GM10266 (cell line): ENCODE data around the gene FXR1.

Experiments
- DNase-seq: peaks from one replicate; pipeline ENCODE4 v3.0.0; 2012; ENCODE audit errors: extremely low spot score
- CTCF ChIP-seq: IDR thresholded peaks from 2 replicates; pipeline ENCODE4 v1.5.1; 2012; ENCODE audit warnings: mild to moderate bottlenecking, low read depth; ENCODE audit not compliant: control insufficient read depth, insufficient read depth; ENCODE audit errors: missing control alignments

FXR1 gene

GRCh38 chr3:180922242-180922641 lies 9.8 kb downstream of the FXR1 start:
- no peak for DNase-seq
- TF ChIP-seq CTCF = no peak

GRCh38 chr3:180923561-180923960 lies 11.1 kb downstream of the FXR1 start:
- no peak for DNase-seq
- TF ChIP-seq CTCF = no peak

- no peak for DNase-seq
- no peak for TF ChIP-seq CTCF
Observed at GRCh38 chr3:180926526-180926925, 14.1 kb downstream of the FXR1 start.

GRCh38 chr3:180929376-180929775 lies 16.9 kb downstream of the FXR1 start:
- TF ChIP-seq CTCF = no peak

GRCh38 chr3:180930526-180930925 lies 18.1 kb downstream of the FXR1 start:
- DNase-seq = no peak
- no peak for TF ChIP-seq CTCF

More at GRCh38 chr3:180929376-180929775, 16.9 kb downstream of the FXR1 start:
- DNase-seq = no peak

- no peak for TF ChIP-seq CTCF
- no peak for DNase-seq
Observed at GRCh38 chr3:180932819-180933218, 20.3 kb downstream of the FXR1 start.

GRCh38 chr3:180934638-180935037 lies 22.2 kb downstream of the FXR1 start:
- TF ChIP-seq CTCF = no peak
- DNase-seq = no peak
